A673 (cell line): Measurements from ENCODE around the gene PYHIN1. TPM values are rescaled to one million over a fixed set of nuclear protein-coding genes. Genes with fewer than 3 reads are reported as not detected.

Experiments used
- Bru-seq: library from RNA; stranded (reverse); fragments of 400-500 nt; gene quantifications from one replicate; lab custom pipeline; 2021; lab: Mats Ljungman, UMichigan
- BruChase-seq, 2 experiments: library from RNA; stranded (reverse); fragments of 400-500 nt; gene quantifications; one replicate each; lab custom pipeline; 2021; lab: Mats Ljungman, UMichigan
- BruUV-seq: library from RNA; stranded (reverse); fragments of 400-500 nt; replicated peaks from 2 replicates; lab custom pipeline; 2021; lab: Mats Ljungman, UMichigan
- CTCF ChIA-PET: fragments of 300-600 bp; sonication (Branson Sonifier 250); formaldehyde crosslinking; loops from one replicate; lab custom pipeline; 2022; ENCODE audit warnings: antibody characterized with exemption; lab: Charles Lee
- POLR2A ChIA-PET: fragments of 300-600 bp; sonication (Branson Sonifier 250); formaldehyde crosslinking; loops from one replicate; lab custom pipeline; 2022; ENCODE audit warnings: antibody characterized with exemption; ENCODE audit not compliant: low non-redundant PET; lab: Charles Lee
- DNase-seq: peaks from one replicate; pipeline ENCODE4 v3.0.0-alpha.2; 2015; ENCODE audit warnings: low spot score
- H3K27ac ChIP-seq: fragments of 200-600 bp; sonication (generic); 2 replicates; pipeline ENCODE4 v1.5.1; 2016; ENCODE audit warnings: mixed run types, low read depth, mild to moderate bottlenecking, mixed read lengths, antibody characterized with exemption, low read length; ENCODE audit not compliant: poor library complexity, severe bottlenecking
- H3K27me3 ChIP-seq: fragments of 200-600 bp; sonication (generic); replicated peaks from 2 replicates; pipeline ENCODE4 v1.6.1; 2017; ENCODE audit warnings: mixed run types, low read depth, mild to moderate bottlenecking, mixed read lengths, antibody characterized with exemption, low read length; ENCODE audit not compliant: insufficient read depth, poor library complexity
- H3K36me3 ChIP-seq: fragments of 200-600 bp; sonication (generic); 2 replicates; pipeline ENCODE4 v1.6.1; 2016; ENCODE audit warnings: mixed run types, mild to moderate bottlenecking, mixed read lengths, antibody characterized with exemption, low read length; ENCODE audit not compliant: insufficient read depth, poor library complexity, severe bottlenecking
- H3K4me1 ChIP-seq: fragments of 200-600 bp; sonication (generic); 2 replicates; pipeline ENCODE4 v1.6.1; 2017; ENCODE audit warnings: mixed run types, mild to moderate bottlenecking, mixed read lengths, antibody characterized with exemption, low read length; ENCODE audit not compliant: insufficient read depth, poor library complexity, severe bottlenecking
- H3K4me3 ChIP-seq: fragments of 200-600 bp; sonication (generic); 2 replicates; pipeline ENCODE4 v1.5.1; 2016; ENCODE audit warnings: low read depth, mixed run types, mild to moderate bottlenecking, mixed read lengths, low read length; ENCODE audit not compliant: poor library complexity, severe bottlenecking
- H3K9me3 ChIP-seq: fragments of 200-600 bp; sonication (generic); 2 replicates; pipeline ENCODE4 v1.6.1; 2016; ENCODE audit warnings: mixed run types, low read depth, mild to moderate bottlenecking, mixed read lengths, antibody characterized with exemption, low read length; ENCODE audit not compliant: poor library complexity, severe bottlenecking
- CTCF ChIP-seq: fragments of 300-800, 200-600 bp; sonication (generic); conservative IDR thresholded peaks from 2 replicates; pipeline ENCODE4 v1.5.1; 2017; ENCODE audit warnings: low read depth, mild to moderate bottlenecking, antibody characterized with exemption, low read length, moderate library complexity, mixed read lengths
- EZH2 ChIP-seq: fragments of 200-600 bp; sonication (generic); IDR thresholded peaks from 2 replicates; pipeline ENCODE4 v1.6.1; 2017; ENCODE audit warnings: borderline replicate concordance, low read depth, mild to moderate bottlenecking, mixed read lengths, antibody characterized with exemption, low read length; ENCODE audit not compliant: poor library complexity, severe bottlenecking
- intact Hi-C: fragments of 100-400 bp; cut with micrococcal nuclease; formaldehyde crosslinking; loops from one replicate; pipeline ENCODE4 v1.10.0; 2022; ENCODE audit not compliant: unreplicated experiment
- long read RNA-seq: library from polyadenylated mRNA; stranded (forward); transcript quantifications from one replicate; pipeline ENCODE4 v2.0.0, GENCODE V29; 2022
- total RNA-seq: library from RNA; stranded (reverse); gene quantifications from 2 replicates; pipeline ENCODE4 v1.2.3, GENCODE V29; 2021

The PYHIN1 gene
- total RNA-seq (not detected in 2 replicates), Bru-seq, nascent RNA (percentile 2 among the genes with signal in this experiment), BruChase-seq, experiment 1, labeled RNA remaining after a 2-hour chase (not detected), BruChase-seq, experiment 2, labeled RNA remaining after a 6-hour chase (percentile 2 among the genes with signal in this experiment)
- long read RNA-seq, result 0 reads

DNA sequence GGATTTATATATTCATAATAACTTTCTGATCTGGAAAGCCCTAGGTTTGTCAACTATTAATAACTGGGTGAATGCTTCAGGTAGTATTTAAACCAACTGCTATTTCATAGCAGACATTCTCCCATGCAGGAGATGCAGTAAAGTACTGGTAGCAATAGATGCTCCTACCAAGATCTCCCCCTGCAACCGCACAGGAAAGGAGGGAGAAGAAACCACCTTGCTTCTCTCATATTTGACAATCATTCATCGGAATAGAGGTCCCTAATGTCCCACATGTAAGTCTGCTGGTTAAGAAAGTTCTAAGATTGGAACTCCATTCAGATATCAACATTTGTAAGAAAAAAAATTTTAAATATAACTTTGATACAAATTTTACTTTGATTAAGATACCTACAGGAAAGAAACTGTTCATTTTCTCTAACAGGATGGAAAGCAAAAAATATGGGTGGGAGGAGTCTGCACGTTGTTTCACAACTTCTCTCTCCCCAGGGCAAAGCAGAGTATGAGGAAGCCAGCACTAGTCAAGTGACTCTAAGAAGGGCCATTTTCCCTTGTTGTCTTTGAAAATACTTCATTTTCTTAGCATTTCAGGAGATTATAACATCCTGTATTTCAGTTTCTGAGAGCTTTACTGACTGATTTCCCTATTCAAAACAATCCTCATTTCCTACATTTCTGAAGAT, at the start of gene PYHIN1:
Gene PYHIN1 (plus strand): TSS at position 498 of the 683 bp plus-strand sequence. CDS start 5,359 bp downstream, outside the sequence.
- Histone ChIP-seq H3K36me3 (no peaks in the 10 kb centered on the region), H3K4me1 (no peaks in the 10 kb centered on the region), H3K27me3 (peaks cover 12% of the 10 kb centered on the region), H3K9me3 (no peaks in the 10 kb centered on the region), H3K4me3 (no peak within 1 kb of the TSS), H3K27ac (no peak within 1 kb of the TSS)
- CTCF ChIA-PET, result no interaction called here
- no peak for TF ChIP-seq EZH2
- TF ChIP-seq CTCF, result no peak
- DNase-seq, result no peak
- POLR2A ChIA-PET, result no interaction called here
- BruUV-seq, result no TSS peak
- intact Hi-C loops, result no loop called here

GRCh38 chr1:158893654-158894053, 37.7 kb upstream of the PYHIN1 start:
- no peak for TF ChIP-seq CTCF
- Histone ChIP-seq H3K4me1 (no peaks in the 10 kb centered on the region), H3K27ac (no peak overlapping the region), H3K4me3 (no peak overlapping the region), H3K9me3 (no peaks in the 10 kb centered on the region), H3K27me3 (peaks cover 12% of the 10 kb centered on the region), H3K36me3 (no peaks in the 10 kb centered on the region)
- DNase-seq, result no peak
- ChIA-PET POLR2A (no interaction called here), CTCF (no interaction called here)
- intact Hi-C loops, result no loop called here
- BruUV-seq, result no TSS peak

DNA sequence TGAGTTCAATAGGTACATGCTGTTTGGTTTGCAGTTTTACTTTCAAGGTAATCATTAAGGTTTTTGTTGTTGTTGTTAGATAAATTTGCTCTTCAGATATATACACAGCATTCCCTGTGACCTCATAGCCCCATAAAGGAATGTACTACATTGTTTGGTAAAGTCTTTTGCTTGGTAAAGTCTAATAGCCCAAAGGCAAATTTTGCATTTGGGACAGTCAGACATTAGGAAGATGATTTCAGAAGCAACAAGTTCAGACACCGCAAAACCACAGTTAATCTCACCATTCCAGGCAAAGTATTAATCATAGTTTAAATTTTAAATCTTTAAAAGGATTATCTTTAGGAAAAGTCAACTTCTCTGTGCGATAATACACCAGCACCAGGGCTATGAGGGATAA, 32.6 kb upstream of the PYHIN1 start:
- peaks cover 14% of the 10 kb centered on the region for H3K27me3 ChIP-seq
- H3K4me3 ChIP-seq, result no peak overlapping the region
- no peaks in the 10 kb centered on the region for H3K9me3 ChIP-seq
- H3K27ac ChIP-seq, result no peak overlapping the region
- ChIA-PET POLR2A (no interaction called here), CTCF (no interaction called here)
- TF ChIP-seq CTCF (no peak), EZH2 (no peak)
- DNase-seq, result no peak
- BruUV-seq, result no TSS peak
- no peaks in the 10 kb centered on the region for H3K36me3 ChIP-seq
- intact Hi-C loops, result no loop called here
- H3K4me1 ChIP-seq, result no peaks in the 10 kb centered on the region
